Measurements from ENCODE around the gene GNAL.
A peak's percentile ranks its signal among the peaks of the same experiment; 100 is the strongest.
"Not testable (repeated sequence)": the region's sequence is repeated elsewhere in the genome, so short reads cannot be mapped to it uniquely, and the experiment has no call there.

Gene GNAL

DNA sequence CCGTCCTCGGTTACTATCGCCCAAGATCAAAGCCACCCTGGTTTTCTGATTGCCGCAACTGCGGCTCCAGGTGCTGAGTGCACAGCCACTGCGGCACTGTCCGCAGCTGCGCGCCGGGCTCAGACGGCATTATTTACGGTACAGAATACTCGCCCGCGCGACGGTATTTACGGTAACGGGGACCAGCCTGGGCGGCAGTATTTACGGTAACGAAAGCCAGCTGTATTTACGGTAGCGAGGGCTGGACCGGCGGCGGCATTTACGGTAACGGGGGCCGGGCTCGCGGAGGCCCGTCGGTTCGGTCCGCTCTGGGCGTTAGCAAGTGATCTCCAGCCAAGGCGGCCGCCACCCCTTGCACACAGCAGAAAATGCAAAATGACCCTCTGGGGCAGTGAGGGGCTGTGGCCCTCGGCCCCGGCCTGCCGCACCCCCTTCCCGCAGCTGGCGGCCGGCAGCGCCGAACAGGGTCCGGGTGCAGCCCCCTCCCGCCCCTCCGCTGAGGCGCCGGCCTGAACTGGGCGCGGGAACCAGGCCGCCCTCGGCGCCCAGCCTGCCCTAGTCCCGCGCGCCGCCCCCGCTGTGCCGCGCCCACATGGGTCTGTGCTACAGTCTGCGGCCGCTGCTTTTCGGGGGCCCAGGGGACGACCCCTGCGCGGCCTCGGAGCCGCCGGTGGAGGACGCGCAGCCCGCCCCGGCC lies at the start of gene GNAL:
TSS of gene GNAL (plus strand) at position 293 of the 697 bp plus-strand sequence. CDS start at position 593, 300 bp downstream.
- in situ Hi-C loops (cut with MboI; ENCODE audit: low sequenced_read_pairs, unreplicated experiment), result no loop called here
- DNase-seq (ENCODE audit: low spot score), result peak; percentile 85

DNA sequence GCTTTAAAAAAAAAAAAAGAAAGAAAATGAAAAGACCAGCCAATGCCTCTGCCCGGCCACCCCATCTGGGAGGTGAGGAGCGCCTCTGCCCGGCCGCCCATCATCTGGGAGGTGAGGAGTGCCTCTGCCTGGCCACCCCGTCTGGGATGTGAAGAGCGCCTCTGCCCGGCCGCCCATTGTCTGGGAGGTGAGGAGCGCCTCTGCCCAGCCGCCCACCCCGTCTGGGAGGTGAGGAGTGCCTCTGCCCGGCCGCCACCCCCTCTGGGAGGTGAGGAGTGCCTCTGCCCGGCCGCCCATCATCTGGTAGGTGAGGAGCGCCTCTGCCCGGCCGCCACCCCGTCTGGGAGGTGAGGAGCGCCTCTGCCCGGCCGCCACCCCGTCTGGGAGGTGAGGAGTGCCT lies 41.8 kb upstream of the GNAL start:
- DNase-seq (ENCODE audit: low spot score); in situ Hi-C loops (cut with MboI; ENCODE audit: low sequenced_read_pairs, unreplicated experiment): not testable (repeated sequence)

More for the DNA sequence above, at the start of gene GNAL:
- TF ChIP-seq, protein P1, sequence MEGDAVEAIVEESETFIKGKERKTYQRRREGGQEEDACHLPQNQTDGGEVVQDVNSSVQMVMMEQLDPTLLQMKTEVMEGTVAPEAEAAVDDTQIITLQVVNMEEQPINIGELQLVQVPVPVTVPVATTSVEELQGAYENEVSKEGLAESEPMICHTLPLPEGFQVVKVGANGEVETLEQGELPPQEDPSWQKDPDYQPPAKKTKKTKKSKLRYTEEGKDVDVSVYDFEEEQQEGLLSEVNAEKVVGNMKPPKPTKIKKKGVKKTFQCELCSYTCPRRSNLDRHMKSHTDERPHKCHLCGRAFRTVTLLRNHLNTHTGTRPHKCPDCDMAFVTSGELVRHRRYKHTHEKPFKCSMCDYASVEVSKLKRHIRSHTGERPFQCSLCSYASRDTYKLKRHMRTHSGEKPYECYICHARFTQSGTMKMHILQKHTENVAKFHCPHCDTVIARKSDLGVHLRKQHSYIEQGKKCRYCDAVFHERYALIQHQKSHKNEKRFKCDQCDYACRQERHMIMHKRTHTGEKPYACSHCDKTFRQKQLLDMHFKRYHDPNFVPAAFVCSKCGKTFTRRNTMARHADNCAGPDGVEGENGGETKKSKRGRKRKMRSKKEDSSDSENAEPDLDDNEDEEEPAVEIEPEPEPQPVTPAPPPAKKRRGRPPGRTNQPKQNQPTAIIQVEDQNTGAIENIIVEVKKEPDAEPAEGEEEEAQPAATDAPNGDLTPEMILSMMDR (IDR thresholded peaks at IDR 0.05; ENCODE audit: borderline replicate concordance, control extremely low read depth, extremely low read depth, insufficient read depth, missing control alignments), result no peak

DNA sequence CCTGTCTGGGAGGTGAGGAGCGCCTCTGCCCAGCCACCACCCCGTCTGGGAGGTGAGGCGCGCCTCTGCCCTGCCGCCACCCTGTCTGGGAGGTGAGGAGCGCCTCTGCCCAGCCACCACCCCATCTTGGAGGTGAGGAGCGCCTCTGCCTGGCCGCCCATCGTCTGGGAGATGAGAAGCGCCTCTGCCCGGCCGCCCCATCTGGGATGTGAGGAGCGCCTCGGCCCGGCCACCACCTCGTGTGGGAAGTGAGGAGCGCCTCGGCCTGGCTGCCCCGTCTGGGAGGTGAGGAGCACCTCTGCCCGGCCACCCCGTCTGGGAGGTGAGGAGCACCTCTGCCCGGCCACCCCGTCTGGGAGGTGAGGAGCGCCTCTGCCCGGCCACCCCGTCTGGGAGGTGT lies 41.3 kb upstream of the GNAL start:
- DNase-seq (ENCODE audit: low spot score); in situ Hi-C loops (cut with MboI; ENCODE audit: low sequenced_read_pairs, unreplicated experiment): not testable (repeated sequence)

DNA sequence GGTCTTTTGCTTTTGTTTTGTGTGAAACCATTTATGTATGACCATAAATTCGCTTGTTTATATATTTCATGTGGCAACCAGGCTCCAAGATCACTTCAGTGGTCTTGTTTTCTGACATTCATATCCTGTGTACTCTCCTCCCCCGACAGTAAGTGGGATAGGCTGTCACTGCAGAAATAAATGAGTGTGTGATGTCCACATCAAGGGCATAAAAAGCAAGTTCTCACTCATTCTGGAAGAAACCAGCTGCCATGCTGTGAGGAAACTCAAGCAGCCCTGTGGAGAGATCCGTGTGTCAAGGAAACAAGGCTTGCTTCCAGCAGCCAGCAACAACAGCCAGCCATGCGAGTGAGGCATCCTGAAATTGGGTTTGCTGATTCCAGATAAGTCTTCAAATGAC lies 39.2 kb upstream of the GNAL start:
- TF ChIP-seq, protein P1 (IDR thresholded peaks at IDR 0.05; ENCODE audit: borderline replicate concordance, control extremely low read depth, extremely low read depth, insufficient read depth, missing control alignments), result no peak
- in situ Hi-C loops (cut with MboI; ENCODE audit: low sequenced_read_pairs, unreplicated experiment), result no loop called here

DNA sequence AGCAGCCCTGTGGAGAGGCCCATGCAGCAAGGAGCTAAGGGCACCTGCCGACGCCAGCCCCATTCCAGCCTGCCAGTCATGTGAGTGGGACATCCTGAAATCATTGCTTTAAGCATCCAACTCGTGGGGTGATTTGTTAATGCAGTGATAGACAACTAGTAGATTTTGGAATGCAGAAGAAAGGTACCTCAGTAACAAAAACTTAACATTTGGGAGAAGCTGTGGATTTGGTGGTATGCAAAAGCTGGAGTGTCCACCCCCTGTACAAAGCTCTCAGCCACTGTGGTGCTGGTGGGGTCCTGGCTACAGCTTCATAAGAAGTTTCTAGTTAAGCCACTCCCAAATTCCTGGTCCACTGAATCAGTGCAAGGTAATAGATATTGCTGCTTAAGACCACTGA lies 37.2 kb upstream of the GNAL start:
- in situ Hi-C loops (cut with MboI; ENCODE audit: low sequenced_read_pairs, unreplicated experiment), result no loop called here
- DNase-seq (ENCODE audit: low spot score), result no peak
- TF ChIP-seq, protein P1 (IDR thresholded peaks at IDR 0.05; ENCODE audit: borderline replicate concordance, control extremely low read depth, extremely low read depth, insufficient read depth, missing control alignments), result no peak

More for the DNA sequence above, 39.2 kb upstream of the GNAL start:
- no peak for DNase-seq (ENCODE audit: low spot score)

DNA sequence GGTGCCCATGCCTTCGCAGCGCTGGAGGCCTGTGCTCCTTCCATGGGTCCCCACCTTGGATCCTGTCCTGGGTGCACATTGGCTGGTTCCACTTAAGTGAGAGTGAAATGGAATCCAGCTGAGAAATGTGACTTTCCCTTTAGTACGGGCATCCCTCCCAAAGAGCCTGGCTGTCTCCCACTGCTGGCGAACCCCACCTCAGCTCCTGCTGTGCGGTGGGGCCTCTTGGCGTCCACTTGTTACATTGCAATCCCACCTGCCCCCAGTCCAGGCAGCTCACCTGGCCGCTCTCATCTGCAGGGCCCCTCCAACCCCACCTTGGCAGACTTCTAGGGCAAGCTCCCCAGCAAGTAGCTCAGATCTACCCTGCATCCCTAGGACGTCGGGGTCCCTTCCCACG lies 35.5 kb upstream of the GNAL start:
- in situ Hi-C loops (cut with MboI; ENCODE audit: low sequenced_read_pairs, unreplicated experiment), result no loop called here
- TF ChIP-seq, protein P1 (IDR thresholded peaks at IDR 0.05; ENCODE audit: borderline replicate concordance, control extremely low read depth, extremely low read depth, insufficient read depth, missing control alignments), result no peak
- DNase-seq (ENCODE audit: low spot score), result no peak

DNA sequence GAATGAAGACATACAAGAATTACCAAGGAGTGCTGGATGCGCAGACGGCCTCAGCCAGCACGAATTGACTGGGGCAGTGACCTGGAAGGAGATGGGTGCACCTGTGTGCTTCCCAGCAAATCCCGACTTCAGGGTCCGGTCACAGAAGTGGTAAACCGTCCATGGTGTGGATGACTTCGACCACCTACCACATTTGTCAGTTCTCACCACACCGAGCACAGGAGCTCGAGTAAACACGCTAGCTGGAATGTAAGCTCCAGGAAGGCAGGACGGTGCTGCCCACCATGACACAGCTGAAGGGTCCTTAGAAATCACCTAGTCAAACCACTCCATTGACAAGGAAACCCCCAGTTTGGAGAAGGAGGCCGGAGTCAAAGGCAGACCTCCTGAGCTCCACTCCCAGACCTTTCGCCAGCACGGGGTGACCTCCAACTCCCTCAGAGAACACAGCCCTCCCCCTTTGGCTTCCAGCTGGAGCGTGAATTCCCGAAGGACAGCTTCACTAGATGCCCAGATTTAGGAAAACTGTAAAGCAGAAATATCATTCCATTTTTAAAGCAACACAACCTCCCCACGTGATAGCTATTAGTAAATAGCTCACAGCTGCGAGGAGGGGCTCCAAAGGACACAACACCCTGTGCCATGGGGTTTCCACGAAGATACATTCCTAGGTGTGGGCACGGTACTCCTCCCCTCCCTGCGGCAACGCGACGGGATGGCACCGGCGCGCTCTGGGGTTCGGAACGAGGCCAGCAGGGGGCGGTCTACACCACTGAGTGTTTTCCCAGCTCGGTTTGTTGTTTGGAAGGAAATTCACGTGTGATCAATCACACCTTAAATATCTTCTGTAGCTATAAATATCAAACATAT lies 34.1 kb upstream of the GNAL start:
- peak; percentile 79 for DNase-seq (ENCODE audit: low spot score)
- TF ChIP-seq, protein P1 (IDR thresholded peaks at IDR 0.05; ENCODE audit: borderline replicate concordance, control extremely low read depth, extremely low read depth, insufficient read depth, missing control alignments), result peak; percentile 63
- in situ Hi-C loops (cut with MboI; ENCODE audit: low sequenced_read_pairs, unreplicated experiment), result no loop called here
